Measurements from ENCODE around the gene DCC. TPM values are rescaled to one million over a fixed set of nuclear protein-coding genes. Genes with fewer than 3 reads are reported as not detected.

The DCC gene
- total and polyA plus RNA-seq, 4 experiments from 2014 or later: not detected

DNA sequence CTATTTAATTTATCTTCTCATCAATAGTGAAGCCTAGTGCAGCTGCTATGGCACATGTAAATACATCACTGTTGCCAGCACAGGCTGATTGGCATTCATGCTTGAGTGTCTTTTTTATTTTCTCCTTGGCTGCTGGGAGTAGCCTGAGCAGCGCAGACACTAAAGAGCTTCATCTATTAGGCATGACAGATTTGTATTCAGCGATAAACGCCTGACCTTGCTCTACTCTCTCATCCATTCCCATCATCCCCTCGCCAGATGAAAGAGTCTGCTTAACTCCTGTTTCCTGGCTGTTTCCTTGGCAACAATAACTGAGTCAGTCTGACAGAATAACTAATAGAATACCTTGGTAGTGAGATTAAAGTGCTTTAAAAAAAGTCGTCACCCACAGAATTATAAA is 753.6 kb downstream of the DCC start:
- no peak overlapping the region for H3K27ac ChIP-seq (ENCODE audit: low read depth, low read length)
- intact Hi-C loops (cut with micrococcal nuclease): no loop called here
- POLR2A ChIA-PET (ENCODE audit: partially characterized antibody): no interaction called here
- H3K4me1 Mint-ChIP-seq: no peaks in the 10 kb centered on the region
- no peaks in the 10 kb centered on the region for H3K27me3 ChIP-seq (ENCODE audit: insufficient read depth, low read length)
- H3K9me3 ChIP-seq (ENCODE audit: control insufficient read depth in 1 of 2, low read length in 2 of 2): no peaks in the 10 kb centered on the region
- no peak overlapping the region for H3K4me3 Mint-ChIP-seq
- no peaks in the 10 kb centered on the region for H3K27me3 Mint-ChIP-seq
- no peak overlapping the region for H3K4me3 ChIP-seq (ENCODE audit: low read length in 2 of 2)
- H3K36me3 ChIP-seq (ENCODE audit: insufficient read depth, low read length): no peaks in the 10 kb centered on the region
- DNase-seq: no peak
- H3K36me3 Mint-ChIP-seq: no peaks in the 10 kb centered on the region
- H3K4me1 ChIP-seq (ENCODE audit: insufficient read depth, low read length): no peaks in the 10 kb centered on the region
- peaks cover 2 to 9% (median 4%) of the 10 kb centered on the region in 8 donors for H3K9me3 Mint-ChIP-seq
- CTCF ChIA-PET (ENCODE audit: partially characterized antibody): no interaction called here
- H3K27ac Mint-ChIP-seq: no peak overlapping the region

DNA sequence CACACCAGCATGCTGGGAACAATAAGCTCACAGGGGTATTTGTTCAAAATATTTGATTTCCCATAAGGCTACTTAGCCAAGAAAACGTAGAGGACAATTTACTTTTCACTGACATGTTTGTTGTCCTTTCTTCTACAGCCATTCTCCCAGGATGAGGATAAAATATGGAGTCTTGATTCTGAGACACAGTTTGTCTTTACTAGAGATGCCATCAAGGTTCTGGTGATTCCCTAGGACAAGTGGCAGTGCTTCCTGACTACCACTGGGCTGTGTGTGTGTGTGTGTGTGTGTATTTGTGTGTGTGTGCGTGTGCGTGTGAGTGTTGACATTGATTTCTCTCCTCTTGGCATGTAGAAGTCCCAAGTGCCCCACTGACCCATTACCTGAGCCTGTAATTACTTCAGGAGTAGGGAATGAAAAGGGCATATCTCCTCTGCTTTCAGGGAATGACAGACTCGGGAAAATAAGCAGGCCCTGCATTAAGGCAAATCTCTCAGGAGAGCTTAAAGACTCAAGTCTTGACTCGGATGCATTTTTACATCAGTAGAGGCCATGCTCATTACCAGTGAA is 761.6 kb downstream of the DCC start:
- Histone ChIP-seq H3K9me3 (ENCODE audit: control insufficient read depth in 1 of 2, low read length in 2 of 2) (no peaks in the 10 kb centered on the region), H3K27ac (ENCODE audit: low read depth, low read length) (no peak overlapping the region), H3K4me3 (ENCODE audit: low read length in 2 of 2) (no peak overlapping the region), H3K4me1 (ENCODE audit: insufficient read depth, low read length) (no peaks in the 10 kb centered on the region), H3K36me3 (ENCODE audit: insufficient read depth, low read length) (no peaks in the 10 kb centered on the region), H3K27me3 (ENCODE audit: insufficient read depth, low read length) (no peaks in the 10 kb centered on the region)
- DNase-seq: no peak
- H3K4me3 Mint-ChIP-seq: no peak overlapping the region
- no peaks in the 10 kb centered on the region for H3K36me3 Mint-ChIP-seq
- H3K4me1 Mint-ChIP-seq: no peaks in the 10 kb centered on the region
- POLR2A ChIA-PET (ENCODE audit: partially characterized antibody): no interaction called here
- no peak overlapping the region for H3K27ac Mint-ChIP-seq
- peaks cover 0 to 14% (median 7%) of the 10 kb centered on the region in 8 donors for H3K9me3 Mint-ChIP-seq
- CTCF ChIA-PET (ENCODE audit: partially characterized antibody): no interaction called here
- intact Hi-C loops (cut with micrococcal nuclease): no loop called here
- H3K27me3 Mint-ChIP-seq: no peaks in the 10 kb centered on the region

DNA sequence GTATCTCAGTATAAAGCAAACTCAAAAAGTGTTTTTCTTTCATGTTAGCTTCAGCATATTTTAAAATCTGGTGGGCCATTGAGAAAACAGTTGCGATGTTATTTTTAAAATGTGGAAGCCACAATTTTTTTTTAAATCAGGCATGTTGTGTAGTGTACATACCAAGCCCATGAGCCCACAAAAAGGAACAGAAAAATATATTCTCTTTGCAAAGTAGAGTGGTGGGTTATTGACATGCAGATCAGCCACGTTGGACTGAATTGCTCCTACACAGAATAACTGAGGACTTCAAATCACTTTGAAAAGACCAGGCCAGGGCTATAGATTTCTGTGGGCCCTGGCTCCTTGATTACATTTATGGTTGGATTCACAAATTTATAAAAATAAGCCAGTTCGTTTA is 774.4 kb downstream of the DCC start:
- H3K27me3 Mint-ChIP-seq: no peaks in the 10 kb centered on the region
- intact Hi-C loops (cut with micrococcal nuclease): no loop called here
- H3K27ac Mint-ChIP-seq: no peak overlapping the region
- no peaks in the 10 kb centered on the region for H3K9me3 ChIP-seq (ENCODE audit: control insufficient read depth in 1 of 2, low read length in 2 of 2)
- ChIA-PET CTCF (ENCODE audit: partially characterized antibody) (no interaction called here), POLR2A (ENCODE audit: partially characterized antibody) (no interaction called here)
- no peak overlapping the region for H3K4me3 Mint-ChIP-seq
- no peak for DNase-seq
- no peak overlapping the region for H3K27ac ChIP-seq (ENCODE audit: low read depth, low read length)
- H3K9me3 Mint-ChIP-seq: peaks cover 1 to 12% (median 7%) of the 10 kb centered on the region in 8 donors
- no peak overlapping the region for H3K4me3 ChIP-seq (ENCODE audit: low read length in 2 of 2)
- no peaks in the 10 kb centered on the region for H3K27me3 ChIP-seq (ENCODE audit: insufficient read depth, low read length)
- H3K4me1 ChIP-seq (ENCODE audit: insufficient read depth, low read length): no peaks in the 10 kb centered on the region
- H3K36me3 ChIP-seq (ENCODE audit: insufficient read depth, low read length): no peaks in the 10 kb centered on the region
- H3K4me1 Mint-ChIP-seq: no peaks in the 10 kb centered on the region
- H3K36me3 Mint-ChIP-seq: no peaks in the 10 kb centered on the region

DNA sequence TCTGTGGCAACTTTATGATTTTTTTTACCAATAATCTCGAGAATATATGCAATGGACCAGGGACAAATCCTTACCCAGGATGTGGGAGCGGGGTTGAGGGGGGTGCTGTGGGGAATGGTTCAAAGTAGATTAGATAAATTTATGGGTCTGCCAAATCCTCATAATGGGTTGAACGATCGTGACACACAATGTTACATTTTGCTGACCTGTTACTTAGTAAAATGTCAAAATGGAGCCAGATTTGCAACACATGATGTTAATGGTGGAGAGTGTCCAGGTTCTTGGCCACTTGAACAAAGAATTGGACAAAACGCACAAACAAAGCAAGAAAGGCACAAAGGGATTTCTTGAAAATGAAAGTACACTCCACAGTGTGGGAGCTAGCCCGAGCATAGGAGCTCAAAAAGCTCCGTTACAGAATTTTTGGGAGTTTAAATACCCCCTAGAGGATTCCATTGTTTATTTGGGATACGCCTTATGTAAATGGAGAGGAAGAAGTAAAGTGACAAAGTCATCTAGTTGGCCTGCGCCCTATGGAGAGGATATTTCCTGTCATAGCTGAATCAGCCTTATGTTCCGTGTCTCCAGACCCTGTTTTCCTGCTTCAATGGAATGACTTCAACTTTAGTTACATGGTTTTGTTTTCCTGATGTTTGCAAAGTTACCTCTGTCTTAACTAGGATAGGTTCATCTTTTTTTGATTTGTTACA is 776.0 kb downstream of the DCC start:
- no peak for DNase-seq
- Histone ChIP-seq H3K4me3 (ENCODE audit: low read length in 2 of 2) (no peak overlapping the region), H3K27me3 (ENCODE audit: insufficient read depth, low read length) (no peaks in the 10 kb centered on the region), H3K4me1 (ENCODE audit: insufficient read depth, low read length) (no peaks in the 10 kb centered on the region), H3K36me3 (ENCODE audit: insufficient read depth, low read length) (no peaks in the 10 kb centered on the region), H3K9me3 (ENCODE audit: control insufficient read depth in 1 of 2, low read length in 2 of 2) (no peaks in the 10 kb centered on the region), H3K27ac (ENCODE audit: low read depth, low read length) (no peak overlapping the region)
- Mint-ChIP-seq H3K9me3 (peaks cover 1 to 12% (median 5%) of the 10 kb centered on the region in 8 donors), H3K27me3 (no peaks in the 10 kb centered on the region), H3K4me3 (no peak overlapping the region), H3K4me1 (no peaks in the 10 kb centered on the region), H3K36me3 (no peaks in the 10 kb centered on the region), H3K27ac (no peak overlapping the region)
- ChIA-PET POLR2A (ENCODE audit: partially characterized antibody) (no interaction called here), CTCF (ENCODE audit: partially characterized antibody) (no interaction called here)
- intact Hi-C loops (cut with micrococcal nuclease): no loop called here

DNA sequence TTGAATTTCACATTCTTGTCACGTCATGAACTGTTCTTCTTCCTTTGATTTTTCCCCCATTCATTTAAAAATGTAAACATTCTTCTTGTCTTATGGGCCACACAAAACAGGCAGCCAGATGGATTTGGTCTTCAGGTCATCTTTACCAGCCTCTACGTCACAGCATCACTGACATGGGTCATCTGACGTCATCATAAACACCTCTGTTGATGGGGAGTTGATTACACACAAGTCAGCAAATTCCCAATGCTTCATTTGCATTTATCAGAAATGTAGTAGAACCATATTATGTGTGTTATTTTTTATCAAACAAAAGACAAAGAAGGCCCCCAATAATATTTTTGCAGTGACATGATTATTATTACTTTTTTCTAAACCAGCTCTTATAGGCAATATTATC is 777.9 kb downstream of the DCC start:
- no peaks in the 10 kb centered on the region for H3K4me1 ChIP-seq (ENCODE audit: insufficient read depth, low read length)
- no peak overlapping the region for H3K4me3 Mint-ChIP-seq

GRCh38 chr18:53126210-53126609 is 786.2 kb downstream of the DCC start:
- Mint-ChIP-seq H3K4me3 (no peak overlapping the region), H3K4me1 (no peaks in the 10 kb centered on the region), H3K27me3 (no peaks in the 10 kb centered on the region), H3K27ac (no peak overlapping the region), H3K9me3 (peaks cover 0 to 9% (median 4%) of the 10 kb centered on the region in 8 donors), H3K36me3 (no peaks in the 10 kb centered on the region)
- H3K4me3 ChIP-seq (ENCODE audit: low read length in 2 of 2): no peak overlapping the region
- H3K4me1 ChIP-seq (ENCODE audit: insufficient read depth, low read length): no peaks in the 10 kb centered on the region
- DNase-seq: no peak
- no peaks in the 10 kb centered on the region for H3K9me3 ChIP-seq (ENCODE audit: control insufficient read depth in 1 of 2, low read length in 2 of 2)
- H3K27me3 ChIP-seq (ENCODE audit: insufficient read depth, low read length): no peaks in the 10 kb centered on the region
- intact Hi-C loops (cut with micrococcal nuclease): no loop called here
- POLR2A ChIA-PET (ENCODE audit: partially characterized antibody): no interaction called here
- H3K36me3 ChIP-seq (ENCODE audit: insufficient read depth, low read length): no peaks in the 10 kb centered on the region
- CTCF ChIA-PET (ENCODE audit: partially characterized antibody): no interaction called here
- no peak overlapping the region for H3K27ac ChIP-seq (ENCODE audit: low read depth, low read length)

More for the DNA sequence above, 777.9 kb downstream of the DCC start:
- Mint-ChIP-seq H3K9me3 (peaks cover 0 to 8% (median 3%) of the 10 kb centered on the region in 8 donors), H3K27ac (no peak overlapping the region), H3K4me1 (no peaks in the 10 kb centered on the region), H3K36me3 (no peaks in the 10 kb centered on the region), H3K27me3 (no peaks in the 10 kb centered on the region)
- Histone ChIP-seq H3K4me3 (ENCODE audit: low read length in 2 of 2) (no peak overlapping the region), H3K27ac (ENCODE audit: low read depth, low read length) (no peak overlapping the region), H3K36me3 (ENCODE audit: insufficient read depth, low read length) (no peaks in the 10 kb centered on the region), H3K27me3 (ENCODE audit: insufficient read depth, low read length) (no peaks in the 10 kb centered on the region), H3K9me3 (ENCODE audit: control insufficient read depth in 1 of 2, low read length in 2 of 2) (no peaks in the 10 kb centered on the region)
- intact Hi-C loops (cut with micrococcal nuclease): no loop called here
- DNase-seq: no peak
- ChIA-PET POLR2A (ENCODE audit: partially characterized antibody) (no interaction called here), CTCF (ENCODE audit: partially characterized antibody) (no interaction called here)

- ChIA-PET POLR2A (ENCODE audit: partially characterized antibody) (no interaction called here), CTCF (ENCODE audit: partially characterized antibody) (no interaction called here)
- H3K9me3 Mint-ChIP-seq: peaks cover 0 to 9% (median 4%) of the 10 kb centered on the region in 8 donors
- no peak overlapping the region for H3K27ac Mint-ChIP-seq
- Histone ChIP-seq H3K9me3 (ENCODE audit: control insufficient read depth in 1 of 2, low read length in 2 of 2) (no peaks in the 10 kb centered on the region), H3K27me3 (ENCODE audit: insufficient read depth, low read length) (no peaks in the 10 kb centered on the region), H3K4me3 (ENCODE audit: low read length in 2 of 2) (no peak overlapping the region), H3K4me1 (ENCODE audit: insufficient read depth, low read length) (no peaks in the 10 kb centered on the region), H3K36me3 (ENCODE audit: insufficient read depth, low read length) (no peaks in the 10 kb centered on the region), H3K27ac (ENCODE audit: low read depth, low read length) (no peak overlapping the region)
- intact Hi-C loops (cut with micrococcal nuclease): no loop called here
- no peaks in the 10 kb centered on the region for H3K4me1 Mint-ChIP-seq
- DNase-seq: no peak
- no peaks in the 10 kb centered on the region for H3K36me3 Mint-ChIP-seq
- no peaks in the 10 kb centered on the region for H3K27me3 Mint-ChIP-seq
- H3K4me3 Mint-ChIP-seq: no peak overlapping the region
Observed at GRCh38 chr18:53131001-53131400, 791.0 kb downstream of the DCC start.
